Endothelial cell of umbilical vein (primary cell): Measurements from ENCODE around the gene DIRAS3. TPM values are rescaled to one million over a fixed set of nuclear protein-coding genes. Genes with fewer than 3 reads are reported as not detected.
"Not testable (repeated sequence)": the region's sequence is repeated elsewhere in the genome, so short reads cannot be mapped to it uniquely, and the experiment has no call there.

ENCODE experiments used
- BruUV-seq: library from RNA; stranded (reverse); fragments of 400-500 nt; replicated peaks from 2 replicates; lab custom pipeline; 2021; lab: Mats Ljungman, UMichigan
- CTCF ChIA-PET: fragments of 300-600, 350-600 bp; sonication (Branson Sonifier 250); formaldehyde crosslinking; loops from one replicate; lab custom pipeline; 2021; ENCODE audit warnings: antibody characterized with exemption, inconsistent platforms; lab: Charles Lee
- POLR2A ChIA-PET: fragments of 300-600, 350-600 bp; sonication (Branson Sonifier 250); formaldehyde crosslinking; loops from one replicate; lab custom pipeline; 2021; ENCODE audit warnings: antibody characterized with exemption, inconsistent platforms; lab: Charles Lee
- DNase-seq: peaks from one replicate; pipeline ENCODE4 v3.0.0-alpha.2; 2011; ENCODE audit warnings: low read depth, low spot score
- FAIRE-seq: peaks from 2 replicates; lab custom pipeline; 2011; peaks lifted over from hg19 to GRCh38; lab: Jason Lieb, UNC
- H2AFZ ChIP-seq: 2 replicates; pipeline ENCODE4 v1.6.0; 2012; ENCODE audit warnings: low read depth, low read length, control low read depth, inconsistent platforms
- H3K27ac ChIP-seq: 2 replicates; pipeline ENCODE4 v1.5.1; 2011; ENCODE audit warnings: low read depth, mild to moderate bottlenecking, control low read depth, low read length, moderate library complexity; ENCODE audit not compliant: insufficient read depth
- H3K27me3 ChIP-seq, 2 experiments: 2 replicates each; pipeline versions ENCODE4 v1.6.0 to v1.6.1; 2011; ENCODE audit warnings: low read length in 2 of 2, mixed read lengths in 1 of 2; ENCODE audit not compliant: control insufficient read depth in 2 of 2, insufficient read depth in 2 of 2
- H3K36me3 ChIP-seq, 2 experiments: 2 replicates in 1 of 2; 3 replicates in 1 of 2; pipeline ENCODE4 v1.5.1; 2011; ENCODE audit warnings: low read length in 2 of 2, mild to moderate bottlenecking in 1 of 2, moderate library complexity in 1 of 2; ENCODE audit not compliant: control insufficient read depth in 2 of 2, insufficient read depth in 2 of 2; ENCODE audit errors: extremely low read depth in 1 of 2
- H3K4me1 ChIP-seq: 3 replicates; pipeline ENCODE4 v1.5.1; 2011; ENCODE audit warnings: mild to moderate bottlenecking, low read length; ENCODE audit not compliant: control insufficient read depth, insufficient read depth; ENCODE audit errors: extremely low read depth
- H3K4me2 ChIP-seq: 2 replicates; pipeline ENCODE4 v1.6.1; 2011; ENCODE audit warnings: low read length, control low read depth, mixed read lengths; ENCODE audit not compliant: insufficient read depth
- H3K4me3 ChIP-seq, 3 experiments: fragments of 200-600 bp in 1 of 3; sonication (generic), shearing (Covaris generic) in 1 of 3; replicated peaks in 1 of 3; 2 replicates each; pipeline ENCODE4 v1.5.1; 2011 to 2016; ENCODE audit warnings: control low read depth in 3 of 3, low read length in 3 of 3, mild to moderate bottlenecking in 2 of 3, inconsistent platforms in 1 of 3, low read depth in 1 of 3, moderate library complexity in 1 of 3; ENCODE audit not compliant: insufficient read depth in 1 of 3
- H3K79me2 ChIP-seq: 2 replicates; pipeline ENCODE4 v1.6.0; 2012; ENCODE audit warnings: low read length, inconsistent platforms; ENCODE audit not compliant: control insufficient read depth, insufficient read depth
- H3K9ac ChIP-seq: replicated peaks from 2 replicates; pipeline ENCODE3; 2011; ENCODE audit warnings: low read length, control low read depth; ENCODE audit not compliant: insufficient read depth; ENCODE audit errors: extremely low read depth
- H3K9me1 ChIP-seq: replicated peaks from 3 replicates; pipeline ENCODE4 v1.6.0; 2011; ENCODE audit warnings: mild to moderate bottlenecking, low read length; ENCODE audit not compliant: control insufficient read depth, insufficient read depth; ENCODE audit errors: extremely low read depth
- H3K9me3 ChIP-seq: replicated peaks from 2 replicates; pipeline ENCODE4 v1.5.1; 2012; ENCODE audit warnings: low read length, inconsistent platforms; ENCODE audit not compliant: control insufficient read depth, insufficient read depth
- H4K20me1 ChIP-seq: replicated peaks from 2 replicates; pipeline ENCODE3; 2011; ENCODE audit warnings: mild to moderate bottlenecking, low read length; ENCODE audit not compliant: control insufficient read depth, insufficient read depth; ENCODE audit errors: extremely low read depth
- EZH2 ChIP-seq: IDR thresholded peaks from 2 replicates; pipeline ENCODE4 v1.6.1; 2012; ENCODE audit warnings: borderline replicate concordance, low read depth, mild to moderate bottlenecking, moderate library complexity, low read length, inconsistent platforms; ENCODE audit not compliant: severe bottlenecking
- FOS ChIP-seq: IDR thresholded peaks from 2 replicates; pipeline ENCODE4 v1.6.1; 2011; ENCODE audit warnings: mild to moderate bottlenecking, low read length, moderate library complexity, borderline replicate concordance; ENCODE audit not compliant: insufficient read depth
- GATA2 ChIP-seq: IDR thresholded peaks from 2 replicates; pipeline ENCODE4 v1.7.0; 2011; ENCODE audit warnings: low read depth, mild to moderate bottlenecking, moderate library complexity, mixed read lengths, low read length; ENCODE audit not compliant: insufficient read length, insufficient read depth
- MAX ChIP-seq: IDR thresholded peaks from 2 replicates; pipeline ENCODE4 v1.6.1; 2011; ENCODE audit not compliant: insufficient read depth, insufficient read length
- MYC ChIP-seq: IDR thresholded peaks from one replicate; pipeline ENCODE4 v1.6.1; 2011; ENCODE audit warnings: mild to moderate bottlenecking, low read depth, low read length
- POLR2A ChIP-seq: IDR thresholded peaks from 2 replicates; pipeline ENCODE4 v1.6.1; 2012; ENCODE audit warnings: low read depth, mild to moderate bottlenecking, control low read depth, low read length
- POLR2AphosphoS5 ChIP-seq: IDR thresholded peaks from 2 replicates; pipeline ENCODE4 v1.6.1; 2012; ENCODE audit warnings: low read depth, mild to moderate bottlenecking, control low read depth, low read length, moderate library complexity; ENCODE audit not compliant: insufficient read depth
- dilution Hi-C: fragments of 300-500 bp; cut with MboI; formaldehyde crosslinking; loops from one replicate; pipeline ENCODE4 v1.15.0; 2019; ENCODE audit warnings: low sequenced_read_pairs; ENCODE audit not compliant: extremely low pct_ligation_motif_present
- intact Hi-C: fragments of 100-400 bp; cut with micrococcal nuclease; formaldehyde crosslinking; loops from one replicate; pipeline ENCODE4 v1.10.0; 2022
- polyA plus RNA-seq, 4 experiments: library from polyadenylated mRNA; depleted of rRNA in 3 of 4; stranded (reverse) in 3 of 4; unstranded in 1 of 4; fragments of >200 nt; gene quantifications; 2 replicates each; pipeline versions ENCODE4 v1.2.1 to v1.2.3, GENCODE V29; 2011 to 2012; ENCODE audit warnings: missing spikeins in 1 of 4
- total RNA-seq: library from RNA; stranded (reverse); gene quantifications from 2 replicates; pipeline ENCODE4 v1.2.3, GENCODE V29; 2021

The DIRAS3 gene
- total and polyA plus RNA-seq, 2 donors (not counting 3 experiments of a cell fraction or from before 2014, with no cell fraction given): 1.2 to 7.6 TPM

DNA sequence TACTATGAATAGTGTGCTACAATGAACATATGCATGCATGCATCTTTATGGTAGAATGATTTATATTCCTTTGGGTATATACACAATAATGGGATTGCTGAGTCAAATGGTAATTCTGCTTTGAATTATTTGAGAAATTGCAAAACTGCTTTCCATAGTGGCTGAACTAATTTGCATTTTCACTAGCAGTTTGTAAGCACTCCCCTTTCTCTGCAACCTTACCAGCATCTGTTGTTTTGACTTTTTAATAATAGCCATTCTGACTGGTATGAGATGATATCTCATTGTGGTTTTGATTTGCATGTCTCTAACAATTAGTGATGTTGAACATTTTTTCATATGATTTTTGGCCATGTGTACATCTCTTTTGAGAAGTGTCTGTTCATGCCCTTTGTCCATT, 24.0 kb upstream of the DIRAS3 start:
- CTCF ChIA-PET: no interaction called here
- dilution Hi-C loops: no loop called here

GRCh38 chr1:68065766-68066165, 15.3 kb upstream of the DIRAS3 start:
- H3K9me1 ChIP-seq: no peaks in the 10 kb centered on the region
- H3K4me3 ChIP-seq: no peak overlapping the region
- FAIRE-seq (no peak), DNase-seq (no peak)
- no peaks in the 10 kb centered on the region for H3K27me3 ChIP-seq
- no peak overlapping the region for H3K4me2 ChIP-seq
- ChIA-PET CTCF (interaction anchor here (0.7 to 2.2 kb wide), 2 partner anchors 11 to 14 kb away, joined by 3 to 8 read pairs; no protein-coding TSS in a partner anchor), POLR2A (no interaction called here)
- H3K4me1 ChIP-seq: no peaks in the 10 kb centered on the region
- dilution Hi-C loops (no loop called here), intact Hi-C loops (no loop called here)
- no peaks in the 10 kb centered on the region for H3K36me3 ChIP-seq
- no peak overlapping the region for H2AFZ ChIP-seq
- no peak overlapping the region for H3K9ac ChIP-seq
- no peaks in the 10 kb centered on the region for H4K20me1 ChIP-seq
- BruUV-seq: no TSS peak
- no peak overlapping the region for H3K27ac ChIP-seq
- no peaks in the 10 kb centered on the region for H3K79me2 ChIP-seq
- TF ChIP-seq MAX (no peak), POLR2A (no peak), POLR2AphosphoS5 (no peak), FOS (no peak), EZH2 (no peak), GATA2 (no peak), MYC (no peak)
- no peaks in the 10 kb centered on the region for H3K9me3 ChIP-seq

More for the DNA sequence above, 24.0 kb upstream of the DIRAS3 start:
- Histone ChIP-seq H3K9me3 (no peaks in the 10 kb centered on the region), H3K4me1 (no peaks in the 10 kb centered on the region), H2AFZ (no peak overlapping the region), H3K9me1 (no peaks in the 10 kb centered on the region), H4K20me1 (no peaks in the 10 kb centered on the region), H3K79me2 (no peaks in the 10 kb centered on the region), H3K9ac (no peak overlapping the region), H3K4me2 (no peak overlapping the region), H3K27me3 (no peaks in the 10 kb centered on the region), H3K4me3 (no peak overlapping the region), H3K36me3 (no peaks in the 10 kb centered on the region), H3K27ac (no peak overlapping the region)
- FAIRE-seq (no peak), DNase-seq (no peak)
- TF ChIP-seq FOS (no peak), MAX (no peak)
- POLR2A ChIA-PET: no interaction called here
- BruUV-seq: no TSS peak
- intact Hi-C loops: no loop called here

DNA sequence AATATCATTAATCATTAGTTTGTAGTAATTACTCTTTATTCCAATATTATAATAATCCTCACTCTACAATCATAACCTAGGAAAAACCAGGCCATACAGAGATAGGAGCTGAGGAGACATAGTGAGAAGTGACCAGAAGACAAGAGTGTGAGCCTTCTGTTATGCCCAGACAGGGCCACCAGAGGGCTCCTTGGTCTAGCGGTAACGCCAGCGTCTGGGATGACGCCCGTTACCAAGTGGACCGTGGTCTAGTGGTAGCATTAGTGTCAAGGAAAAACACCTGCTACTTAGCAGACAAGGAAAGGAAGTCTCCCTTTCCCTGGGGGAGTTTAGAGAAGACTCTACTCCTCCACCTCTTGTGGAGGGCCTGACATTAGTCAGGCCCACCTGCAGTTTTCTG, 7.6 kb upstream of the DIRAS3 start:
- H3K4me3 ChIP-seq, H2AFZ ChIP-seq, H3K4me1 ChIP-seq, DNase-seq, H3K9me3 ChIP-seq, H3K79me2 ChIP-seq, POLR2A ChIA-PET, H3K27me3 ChIP-seq, H4K20me1 ChIP-seq, H3K36me3 ChIP-seq, H3K27ac ChIP-seq, intact Hi-C loops, dilution Hi-C loops, H3K4me2 ChIP-seq, FAIRE-seq, BruUV-seq, H3K9me1 ChIP-seq, H3K9ac ChIP-seq: not testable (repeated sequence)
- CTCF ChIA-PET: interaction anchor here (1.4 kb wide), 1 partner anchor 204 kb away, joined by 3 read pairs; no protein-coding TSS in a partner anchor
